GM21526 (cell line): ENCODE measurements around the gene CFAP57.

Source experiments
- ATAC-seq: cut with Tn5 transposase; IDR thresholded peaks from one replicate; pipeline ENCODE4 v1.9.1; 2021; ENCODE audit warnings: moderate library complexity; ENCODE audit not compliant: unreplicated experiment, low FRiP score

CFAP57 gene

DNA sequence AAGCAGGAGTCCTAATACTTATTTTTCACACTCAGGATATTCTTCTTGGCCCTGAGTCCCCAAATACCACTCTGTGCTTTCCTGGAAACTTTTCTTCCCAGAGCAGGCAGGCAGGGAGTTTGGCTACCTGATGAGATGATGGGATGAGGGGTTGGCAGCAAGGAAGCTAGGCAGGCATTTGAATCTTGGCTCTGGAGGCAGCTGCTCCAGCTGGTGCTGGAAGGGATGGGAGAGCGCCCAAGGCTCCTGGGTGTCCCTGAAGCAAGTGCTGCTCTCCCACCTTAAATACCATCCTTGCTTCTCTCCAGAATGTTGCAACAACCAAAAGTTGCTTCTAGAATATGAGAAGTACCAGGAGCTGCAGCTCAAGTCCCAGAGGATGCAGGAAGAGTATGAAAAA, 49.7 kb downstream of the CFAP57 start:
- no peak for ATAC-seq

DNA sequence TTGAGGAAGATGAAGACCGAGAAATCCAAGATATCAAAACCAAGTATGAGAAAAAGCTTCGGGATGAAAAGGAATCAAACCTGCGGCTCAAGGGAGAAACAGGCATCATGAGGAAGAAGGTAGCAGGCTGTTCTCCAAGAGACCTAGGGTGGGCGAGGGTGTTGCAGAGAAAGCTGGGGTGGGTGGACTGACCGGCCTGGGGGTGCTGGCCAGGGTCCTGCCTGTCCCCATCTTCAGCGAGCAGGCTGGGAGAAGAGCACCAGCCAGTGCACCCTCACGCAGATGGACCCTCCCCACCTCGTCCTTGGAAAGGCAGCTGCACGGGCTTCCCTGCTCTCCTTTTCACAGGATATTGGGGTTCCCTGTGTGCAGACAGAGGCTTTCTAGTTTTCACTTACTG, 50.7 kb downstream of the CFAP57 start:
- no peak for ATAC-seq

GRCh38 chr1:43225168-43225567, 53.0 kb downstream of the CFAP57 start:
- no peak for ATAC-seq

DNA sequence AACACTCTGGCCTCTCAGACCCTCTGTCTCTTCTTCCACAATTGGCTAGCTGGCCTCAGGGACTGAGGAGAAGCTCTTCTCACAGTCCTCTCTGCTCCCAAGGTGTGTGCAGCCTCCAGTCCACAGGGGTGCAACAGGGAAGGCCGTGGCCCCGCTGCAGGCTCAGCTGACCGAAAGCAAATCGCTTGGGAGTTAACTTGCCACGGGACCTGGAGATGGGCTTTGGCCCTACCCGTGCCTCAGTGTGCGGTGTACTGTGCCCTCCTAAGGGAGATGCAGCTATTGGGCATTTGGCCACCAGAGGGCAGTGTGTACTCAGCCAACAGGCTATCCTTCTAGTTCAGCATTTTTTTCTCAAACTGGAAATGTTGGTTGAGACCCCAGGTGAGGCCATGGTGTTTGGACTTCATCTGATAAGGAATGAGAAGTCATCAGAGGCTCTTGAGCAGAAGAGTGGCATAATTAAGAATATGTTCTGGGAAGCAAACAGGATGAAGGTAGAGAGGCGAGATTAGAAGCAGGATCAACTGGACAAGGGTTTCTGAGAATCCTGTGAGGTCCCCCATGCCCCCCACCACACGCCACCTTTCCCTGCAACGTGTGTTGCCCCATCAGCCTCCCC, 55.1 kb downstream of the CFAP57 start:
- ATAC-seq, result peak; percentile 69

DNA sequence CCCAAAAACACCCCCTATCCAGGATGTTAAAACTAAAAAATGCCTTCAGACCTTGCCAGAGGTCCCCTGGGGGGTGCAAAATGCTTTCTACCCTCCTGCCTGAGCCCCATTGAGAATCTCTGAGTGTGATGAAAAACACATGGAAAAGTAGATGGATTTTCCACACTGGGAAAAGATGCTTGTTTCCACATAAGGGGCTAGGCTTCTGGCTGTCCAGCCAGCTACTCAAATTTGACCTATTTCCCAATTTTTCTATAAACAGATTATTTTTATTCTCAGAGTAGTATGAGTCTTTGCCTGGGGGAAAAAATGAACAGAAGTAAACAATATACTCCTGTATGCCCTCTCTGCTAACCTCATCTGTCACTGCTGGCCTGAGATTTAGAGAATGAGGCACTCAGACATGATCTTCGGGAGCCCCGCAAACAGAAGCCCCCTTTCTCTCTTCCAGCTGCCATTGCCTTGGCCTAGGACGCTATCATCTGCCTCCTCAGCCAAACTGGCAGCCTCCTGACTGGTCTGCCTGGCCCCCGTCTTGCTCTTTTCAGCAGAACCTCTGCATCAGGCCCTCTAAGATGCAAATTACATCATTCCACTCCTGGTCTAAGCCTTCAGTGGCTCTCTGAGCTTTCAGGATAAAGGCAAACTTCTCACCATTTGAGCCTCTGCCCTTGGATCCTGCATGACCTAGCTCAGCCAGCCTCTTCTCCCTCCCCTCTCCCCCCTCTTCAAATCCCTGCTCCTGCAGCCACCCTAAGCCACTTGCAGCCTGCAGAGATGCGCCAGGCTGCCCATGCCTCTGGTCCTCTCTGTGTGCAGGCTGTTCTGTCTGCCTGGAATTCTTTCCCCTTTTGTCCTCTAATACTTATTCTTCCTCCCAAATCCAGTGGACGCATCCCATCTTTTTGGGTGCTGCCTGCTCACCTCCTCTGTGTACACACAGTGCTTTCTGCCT, 58.0 kb downstream of the CFAP57 start:
- no peak for ATAC-seq

DNA sequence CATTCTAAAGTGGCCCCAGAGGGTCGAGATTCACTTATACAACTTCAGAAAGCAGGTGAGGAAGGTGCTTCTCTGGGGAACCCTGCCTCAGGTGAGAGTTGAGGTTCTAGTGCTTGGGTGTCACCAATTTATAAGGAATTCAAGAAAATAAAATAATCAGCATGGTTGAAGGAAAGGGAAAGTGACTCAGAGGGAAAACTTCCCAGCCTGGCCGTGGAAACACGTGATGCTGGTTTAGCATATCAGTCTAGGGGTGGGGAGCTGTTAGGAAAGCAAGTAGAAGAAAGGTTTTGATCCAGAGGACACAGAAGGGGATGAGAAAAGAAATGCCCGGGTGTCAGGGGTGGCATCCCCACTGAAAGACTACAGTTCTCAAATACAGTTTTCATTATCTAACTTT, 59.9 kb downstream of the CFAP57 start:
- no peak for ATAC-seq

DNA sequence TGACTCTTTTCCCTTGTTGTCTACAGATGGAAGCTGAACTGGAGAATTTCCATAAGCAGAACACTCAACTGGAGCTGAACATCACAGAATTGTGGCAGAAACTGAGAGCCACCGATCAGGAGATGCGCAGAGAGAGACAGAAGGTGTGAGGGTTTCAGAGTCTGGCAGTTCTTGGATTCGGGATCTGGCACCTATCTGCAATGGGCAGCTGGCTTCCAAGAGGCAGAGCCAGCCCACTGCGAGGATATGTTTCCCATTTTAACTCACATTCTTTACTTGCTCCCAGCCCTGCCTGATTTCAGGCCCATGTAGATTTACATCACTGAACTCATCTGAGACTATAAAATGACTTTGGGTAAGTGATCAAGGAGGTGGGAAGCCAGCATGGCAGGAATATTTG, 60.4 kb downstream of the CFAP57 start:
- no peak for ATAC-seq

- ATAC-seq, result no peak
These were observed 61.5 kb downstream of the CFAP57 start for GRCh38 chr1:43233631-43234030.

DNA sequence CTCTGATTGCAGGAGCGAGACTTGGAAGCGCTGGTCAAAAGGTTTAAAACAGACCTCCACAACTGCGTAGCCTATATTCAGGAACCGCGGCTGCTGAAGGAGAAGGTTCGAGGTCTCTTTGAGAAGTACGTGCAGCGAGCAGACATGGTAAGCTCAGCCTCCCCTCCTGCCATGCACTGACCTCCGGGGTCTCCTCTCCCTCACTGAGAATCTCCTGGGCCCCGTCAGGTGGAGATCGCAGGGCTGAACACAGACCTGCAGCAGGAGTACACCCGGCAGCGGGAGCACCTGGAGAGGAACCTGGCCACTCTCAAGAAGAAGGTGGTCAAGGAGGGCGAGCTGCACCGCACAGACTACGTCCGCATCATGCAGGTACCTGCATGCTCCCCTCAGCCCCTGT, 62.1 kb downstream of the CFAP57 start:
- no peak for ATAC-seq

GRCh38 chr1:43235040-43235439, 62.9 kb downstream of the CFAP57 start:
- ATAC-seq, result no peak

DNA sequence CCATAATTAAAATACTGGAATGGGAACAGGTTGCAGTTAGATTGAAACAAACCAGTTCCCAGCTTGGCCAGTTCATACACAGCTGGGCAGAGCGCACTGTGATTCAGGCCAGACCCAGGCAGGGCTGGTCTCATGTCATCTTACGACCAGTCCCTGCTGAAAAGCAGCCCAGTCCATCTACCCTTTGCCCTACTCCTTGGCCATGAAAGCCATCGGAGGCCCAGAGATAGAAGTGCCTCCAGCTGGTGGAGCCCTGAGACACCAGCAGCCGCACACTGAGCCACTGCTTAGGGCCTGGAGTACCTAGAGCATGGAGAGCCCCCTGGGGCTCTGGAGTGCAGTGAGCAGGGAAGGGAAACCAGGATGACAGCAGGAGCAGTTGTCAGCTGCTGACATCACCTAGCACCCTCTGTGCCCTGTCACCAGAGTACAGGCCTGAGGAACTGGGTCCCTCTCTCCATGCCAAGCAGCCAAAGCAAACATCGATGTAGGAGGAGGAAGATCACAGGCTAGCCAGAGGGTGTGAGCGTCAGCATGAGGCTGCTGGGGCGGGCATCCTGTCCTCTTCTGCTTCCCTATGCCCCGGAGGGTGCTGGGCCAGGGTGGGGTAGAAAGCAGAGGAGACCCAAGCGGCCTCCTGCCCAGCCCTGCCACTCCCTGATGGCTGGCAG, 63.5 kb downstream of the CFAP57 start:
- no peak for ATAC-seq

- ATAC-seq, result no peak
These were observed 65.0 kb downstream of the CFAP57 start for GRCh38 chr1:43237121-43237520.

DNA sequence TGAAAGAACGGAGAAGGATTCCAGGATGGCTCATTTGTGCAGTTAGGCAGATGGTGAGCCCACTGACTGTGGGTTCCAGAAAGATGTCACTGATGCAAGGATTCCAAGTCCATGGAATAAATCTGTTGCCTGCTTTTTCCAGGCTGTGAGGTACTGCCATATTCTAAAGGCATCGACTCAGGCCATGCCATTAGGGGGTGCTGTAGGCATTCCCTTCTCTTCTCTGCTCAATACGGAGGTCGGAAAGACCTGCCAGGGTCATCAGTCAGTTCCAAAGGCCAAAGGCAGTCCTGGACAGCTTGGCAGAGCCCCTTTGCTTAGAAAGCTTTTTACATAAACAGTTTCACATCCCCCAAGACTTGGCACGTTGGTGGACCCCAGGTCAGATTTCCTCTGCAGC, 66.0 kb downstream of the CFAP57 start:
- no peak for ATAC-seq

DNA sequence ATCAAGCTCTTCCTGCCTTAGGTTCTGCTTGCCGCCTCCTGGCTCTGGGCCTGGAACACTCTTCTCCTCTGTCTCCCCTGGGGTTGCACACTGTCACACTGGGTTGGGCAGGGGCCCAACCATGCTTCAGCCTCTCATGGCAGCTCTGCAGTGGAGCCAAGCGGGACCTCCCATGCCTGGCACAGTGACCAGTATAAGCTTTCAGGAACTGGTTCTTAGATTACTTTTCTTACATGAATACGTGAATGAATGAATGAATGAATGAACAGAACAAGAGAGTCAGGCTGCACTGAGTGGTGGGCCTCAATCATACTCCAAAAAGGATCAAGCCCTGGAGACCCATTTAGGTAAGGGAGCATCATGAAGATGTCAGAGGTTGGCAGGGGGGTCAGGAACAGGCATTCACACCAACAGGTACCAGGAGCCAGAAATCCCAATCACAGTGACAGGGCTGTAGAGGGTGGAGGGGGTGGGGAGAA, 66.9 kb downstream of the CFAP57 start:
- peak; percentile 20 for ATAC-seq

GRCh38 chr1:43239484-43239883, 67.4 kb downstream of the CFAP57 start:
- ATAC-seq, result peak; percentile 67

DNA sequence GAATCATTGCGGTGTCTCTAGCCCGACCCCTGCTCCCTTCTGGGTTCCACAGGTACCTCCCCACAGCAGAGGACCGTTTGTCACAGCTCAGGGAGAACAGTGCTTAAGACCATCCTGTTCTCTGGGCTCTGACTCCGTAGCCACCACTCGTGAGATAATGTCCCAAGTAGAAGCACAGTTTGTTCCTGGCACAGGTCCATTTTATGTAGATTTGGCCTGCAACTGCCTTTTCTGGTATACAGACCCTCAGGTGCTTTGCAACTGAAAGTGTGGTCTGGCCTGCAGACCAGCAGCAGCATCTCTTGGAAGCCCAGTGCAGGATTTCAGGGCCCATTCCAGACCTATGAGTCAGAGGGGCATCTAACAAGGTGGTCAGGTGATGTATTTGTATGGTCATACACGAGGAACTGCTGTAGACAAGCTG, 69.3 kb downstream of the CFAP57 start:
- no peak for ATAC-seq

DNA sequence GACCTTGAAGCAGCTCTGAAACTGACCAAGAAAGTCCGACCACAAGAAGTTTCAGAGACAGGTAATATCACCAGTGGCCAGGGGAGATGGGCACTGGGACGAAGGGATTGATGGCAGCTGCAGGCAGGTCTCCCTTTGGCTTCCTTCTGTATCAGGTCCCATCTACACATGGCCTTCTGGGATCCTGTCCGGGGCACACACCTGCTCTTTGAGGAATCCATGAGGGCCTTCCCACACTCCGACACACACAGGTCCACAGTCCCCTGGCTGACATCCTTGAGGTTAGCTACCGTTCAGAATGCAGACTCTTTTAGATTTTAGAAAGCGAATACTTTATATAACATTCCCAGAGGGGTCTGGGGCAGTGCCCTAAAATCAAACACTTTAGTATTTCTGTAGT, 71.2 kb downstream of the CFAP57 start:
- ATAC-seq, result no peak

GRCh38 chr1:43246466-43247213, 74.5 kb downstream of the CFAP57 start:
- ATAC-seq, result no peak

DNA sequence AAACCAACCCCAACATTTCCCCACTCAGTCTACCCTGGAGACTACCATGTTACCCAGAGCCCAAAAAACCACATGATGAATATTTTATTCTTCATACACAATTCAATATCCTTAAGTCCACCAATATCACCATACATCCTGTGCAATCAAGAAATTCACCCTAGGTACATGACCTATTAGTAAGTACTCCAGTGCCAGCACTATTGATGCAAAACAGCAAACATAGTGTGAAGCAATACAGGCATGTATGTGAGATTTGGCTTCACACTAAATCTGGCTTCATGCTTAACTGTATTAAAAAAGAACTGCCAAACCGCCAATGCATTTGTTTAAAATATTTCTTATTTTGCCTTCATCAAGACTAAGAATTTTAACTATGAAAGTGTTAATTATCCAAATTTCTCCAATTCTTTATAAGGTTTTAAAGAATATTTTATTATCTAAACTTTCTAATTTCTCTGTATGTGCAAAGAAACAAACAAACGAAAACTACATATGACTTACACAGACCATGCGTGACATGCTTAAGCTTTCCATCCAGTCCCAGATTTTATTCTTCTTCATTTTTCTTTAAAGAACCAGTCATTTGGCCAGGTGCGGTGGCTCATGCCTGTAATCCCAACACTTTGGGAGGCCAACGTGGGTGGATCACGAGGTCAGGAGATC, 75.3 kb downstream of the CFAP57 start:
- no peak for ATAC-seq

DNA sequence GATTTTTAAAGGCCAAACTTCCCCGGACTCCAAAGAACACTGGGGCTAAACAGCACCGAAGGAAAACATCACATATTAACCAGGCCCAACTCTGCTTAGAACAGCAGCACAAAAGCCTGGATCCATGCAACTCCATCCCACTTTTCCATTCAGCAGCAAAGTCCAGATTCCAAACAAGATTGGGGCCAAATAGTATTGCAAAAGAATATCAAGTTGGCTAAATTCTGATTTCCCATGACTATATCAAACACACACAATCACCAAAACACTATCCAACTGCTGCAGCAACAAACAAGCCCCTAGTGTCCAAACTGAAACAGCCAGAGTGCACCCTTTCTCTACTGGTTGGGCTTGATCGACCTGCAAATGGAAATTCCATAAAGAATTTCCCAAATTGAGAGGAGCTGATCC, 78.2 kb downstream of the CFAP57 start:
- ATAC-seq, result no peak
